ENCODE data around the gene MGST1.

Gene MGST1

GRCh38 chr12:16327963-16328362 is 19.5 kb upstream of the MGST1 start:
- no peak for DNase-seq
- no peaks in the 10 kb centered on the region for H3F3A ChIP-seq (ENCODE audit: insufficient read depth, low read length)
- H3K27me3 ChIP-seq (replicated peaks; ENCODE audit: insufficient read depth, low read length) = no peaks in the 10 kb centered on the region
- H2AFZ ChIP-seq (ENCODE audit: low read length) = no peak overlapping the region
- no peaks in the 10 kb centered on the region for H3K9me3 ChIP-seq (replicated peaks; ENCODE audit: insufficient read depth, low read length)
- no peak for TF ChIP-seq EZH2 (optimal IDR thresholded peaks at IDR 0.05; ENCODE audit: low read depth, low read length)
- no peak for TF ChIP-seq CTCF (IDR thresholded peaks at IDR 0.05; ENCODE audit: low read length)
- TF ChIP-seq EZH2phosphoT487 (IDR thresholded peaks at IDR 0.05; ENCODE audit: low read length) = no peak
- no peaks in the 10 kb centered on the region for H3K79me2 ChIP-seq (ENCODE audit: low read length)
- no peak overlapping the region for H3K4me3 ChIP-seq (ENCODE audit: low read length)
- no peaks in the 10 kb centered on the region for H4K20me1 ChIP-seq (ENCODE audit: insufficient read depth, low read length)
- no peaks in the 10 kb centered on the region for H3K9me2 ChIP-seq (replicated peaks; ENCODE audit: insufficient read depth, low read length)
- H3K4me2 ChIP-seq (ENCODE audit: low read depth, low read length) = no peak overlapping the region
- H3K4me1 ChIP-seq (ENCODE audit: low read length) = no peaks in the 10 kb centered on the region
- no peak overlapping the region for H3K9ac ChIP-seq (ENCODE audit: low read length)
- no peaks in the 10 kb centered on the region for H3K36me3 ChIP-seq (replicated peaks; ENCODE audit: insufficient read depth, low read length)
- H3K27ac ChIP-seq (ENCODE audit: low read length) = no peak overlapping the region

- H2AFZ ChIP-seq (ENCODE audit: low read length) = no peak overlapping the region
- H3K4me3 ChIP-seq (ENCODE audit: low read length) = no peak overlapping the region
- no peak for DNase-seq
- TF ChIP-seq EZH2 (optimal IDR thresholded peaks at IDR 0.05; ENCODE audit: low read depth, low read length) (no peak), CTCF (IDR thresholded peaks at IDR 0.05; ENCODE audit: low read length) (no peak), EZH2phosphoT487 (IDR thresholded peaks at IDR 0.05; ENCODE audit: low read length) (no peak)
- H3K79me2 ChIP-seq (ENCODE audit: low read length) = no peaks in the 10 kb centered on the region
- no peaks in the 10 kb centered on the region for H3F3A ChIP-seq (ENCODE audit: insufficient read depth, low read length)
- H3K9ac ChIP-seq (ENCODE audit: low read length) = no peak overlapping the region
- no peak overlapping the region for H3K4me2 ChIP-seq (ENCODE audit: low read depth, low read length)
- H3K4me1 ChIP-seq (ENCODE audit: low read length) = no peaks in the 10 kb centered on the region
- H3K27me3 ChIP-seq (replicated peaks; ENCODE audit: insufficient read depth, low read length) = no peaks in the 10 kb centered on the region
- H3K9me2 ChIP-seq (replicated peaks; ENCODE audit: insufficient read depth, low read length) = no peaks in the 10 kb centered on the region
- no peaks in the 10 kb centered on the region for H3K9me3 ChIP-seq (replicated peaks; ENCODE audit: insufficient read depth, low read length)
- H3K36me3 ChIP-seq (replicated peaks; ENCODE audit: insufficient read depth, low read length) = no peaks in the 10 kb centered on the region
- no peak overlapping the region for H3K27ac ChIP-seq (ENCODE audit: low read length)
- H4K20me1 ChIP-seq (ENCODE audit: insufficient read depth, low read length) = no peaks in the 10 kb centered on the region
Observed at GRCh38 chr12:16329594-16329993, 17.9 kb upstream of the MGST1 start.

- H3K9me3 ChIP-seq (replicated peaks; ENCODE audit: insufficient read depth, low read length) = no peaks in the 10 kb centered on the region
- H3K27ac ChIP-seq (ENCODE audit: low read length) = no peak overlapping the region
- H3K36me3 ChIP-seq (replicated peaks; ENCODE audit: insufficient read depth, low read length) = no peaks in the 10 kb centered on the region
- H2AFZ ChIP-seq (ENCODE audit: low read length) = no peak overlapping the region
- no peaks in the 10 kb centered on the region for H4K20me1 ChIP-seq (ENCODE audit: insufficient read depth, low read length)
- DNase-seq = no peak
- no peak overlapping the region for H3K4me2 ChIP-seq (ENCODE audit: low read depth, low read length)
- H3K79me2 ChIP-seq (ENCODE audit: low read length) = no peaks in the 10 kb centered on the region
- H3K4me3 ChIP-seq (ENCODE audit: low read length) = no peak overlapping the region
- no peaks in the 10 kb centered on the region for H3F3A ChIP-seq (ENCODE audit: insufficient read depth, low read length)
- no peaks in the 10 kb centered on the region for H3K9me2 ChIP-seq (replicated peaks; ENCODE audit: insufficient read depth, low read length)
- H3K27me3 ChIP-seq (replicated peaks; ENCODE audit: insufficient read depth, low read length) = no peaks in the 10 kb centered on the region
- TF ChIP-seq EZH2phosphoT487 (IDR thresholded peaks at IDR 0.05; ENCODE audit: low read length) (no peak), EZH2 (optimal IDR thresholded peaks at IDR 0.05; ENCODE audit: low read depth, low read length) (no peak), CTCF (IDR thresholded peaks at IDR 0.05; ENCODE audit: low read length) (no peak)
- no peak overlapping the region for H3K9ac ChIP-seq (ENCODE audit: low read length)
- H3K4me1 ChIP-seq (ENCODE audit: low read length) = no peaks in the 10 kb centered on the region
Observed at GRCh38 chr12:16330560-16330959, 16.9 kb upstream of the MGST1 start.
